B cell (primary cell): Measurements from ENCODE around the gene MPDZ. TPM values are rescaled to one million over a fixed set of nuclear protein-coding genes. Genes with fewer than 3 reads are reported as not detected.

Source experiments
- ATAC-seq: fragments of 200-7000 bp; cut with Tn5 transposase; one replicate; pipeline ENCODE4 v1.10.0; 2021; ENCODE audit warnings: low read depth, mild to moderate bottlenecking, moderate number of reproducible peaks, moderate library complexity
- CTCF ChIA-PET: fragments of 350-600 bp; sonication (Branson Sonifier 250); formaldehyde crosslinking; loops from one replicate; lab custom pipeline; 2021; ENCODE audit warnings: antibody characterized with exemption, inconsistent platforms; lab: Charles Lee
- POLR2A ChIA-PET: fragments of 350-600 bp; sonication (Branson Sonifier 250); formaldehyde crosslinking; loops from one replicate; lab custom pipeline; 2021; ENCODE audit warnings: antibody characterized with exemption; lab: Charles Lee
- DNase-seq: peaks from one replicate; pipeline ENCODE4 v3.0.0; 2013
- H2AFZ ChIP-seq: 2 replicates; pipeline ENCODE4 v1.6.1; 2012; ENCODE audit warnings: mild to moderate bottlenecking, low read depth, low read length; ENCODE audit not compliant: insufficient read depth, poor library complexity, severe bottlenecking
- H3K27ac ChIP-seq, 2 donors: 1 replicate in 1 of 2; 2 replicates in 1 of 2; pipeline ENCODE4 v1.5.1; 2012 to 2013; ENCODE audit warnings: low read length in 2 of 2, mild to moderate bottlenecking in 2 of 2, moderate library complexity in 1 of 2
- H3K27me3 ChIP-seq, 4 experiments: fragments of 200-600 bp in 1 of 4; sonication (generic) in 1 of 4; replicated peaks in 1 of 4; 1 replicate in 2 of 4; 2 replicates in 2 of 4; pipeline versions ENCODE4 v1.6.1 to v1.7.0; 2013 to 2016; ENCODE audit warnings: low read length in 3 of 4, mild to moderate bottlenecking in 2 of 4, mixed read lengths in 1 of 4, moderate library complexity in 1 of 4; ENCODE audit not compliant: insufficient read depth in 4 of 4, control insufficient read depth in 3 of 4; ENCODE audit errors: control extremely low read depth in 1 of 4
- H3K36me3 ChIP-seq, 2 experiments: replicated peaks in 1 of 2; 1 replicate in 1 of 2; 2 replicates in 1 of 2; pipeline versions ENCODE4 v1.6.1 to v1.7.1; 2013; ENCODE audit warnings: low read length in 1 of 2; ENCODE audit not compliant: insufficient read depth in 2 of 2, control insufficient read depth in 1 of 2; ENCODE audit errors: control extremely low read depth in 1 of 2, extremely low read depth in 1 of 2
- H3K4me1 ChIP-seq, 2 donors: fragments of 200-600 bp in 1 of 2; sonication (generic) in 1 of 2; 1 replicate in 1 of 2; 2 replicates in 1 of 2; pipeline versions ENCODE4 v1.5.1 to v1.6.1; 2013 to 2017; ENCODE audit warnings: low read length in 2 of 2; ENCODE audit not compliant: control insufficient read depth in 2 of 2, insufficient read depth in 2 of 2
- H3K4me2 ChIP-seq: replicated peaks from 2 replicates; pipeline ENCODE3; 2012; ENCODE audit warnings: mild to moderate bottlenecking, low read depth, low read length; ENCODE audit not compliant: poor library complexity, severe bottlenecking
- H3K4me3 ChIP-seq, 5 experiments: fragments of 200-600 bp in 1 of 5; sonication (generic) in 1 of 5; 1 replicate in 3 of 5; 2 replicates in 2 of 5; pipeline versions ENCODE4 v1.5.1 to v1.7.0; 2011 to 2016; ENCODE audit warnings: low read length in 4 of 5, mild to moderate bottlenecking in 4 of 5, low read depth in 2 of 5, control low read depth in 1 of 5, moderate library complexity in 1 of 5; ENCODE audit not compliant: insufficient read depth in 1 of 5; ENCODE audit errors: control extremely low read depth in 1 of 5, extremely low read depth in 1 of 5
- H3K79me2 ChIP-seq: fragments of 200-600 bp; sonication (generic); one replicate; pipeline ENCODE4 v1.6.0; 2016; ENCODE audit warnings: low read length; ENCODE audit not compliant: control insufficient read depth, insufficient read depth
- H3K9ac ChIP-seq: fragments of 200-600 bp; sonication (generic); 2 replicates; pipeline ENCODE4 v1.6.1; 2017; ENCODE audit warnings: mild to moderate bottlenecking, low read length, moderate library complexity
- H3K9me3 ChIP-seq, 3 donors: one replicate each; pipeline versions ENCODE4 v1.6.1 to v1.7.1; 2013; ENCODE audit warnings: low read length in 2 of 3; ENCODE audit not compliant: control insufficient read depth in 2 of 3, insufficient read depth in 1 of 3; ENCODE audit errors: control extremely low read depth in 1 of 3
- H4K20me1 ChIP-seq: 2 replicates; pipeline ENCODE4 v1.6.0; 2012; ENCODE audit warnings: mild to moderate bottlenecking, low read length; ENCODE audit not compliant: insufficient read depth, control insufficient read depth, poor library complexity, severe bottlenecking
- H3K27ac Mint-ChIP-seq: one replicate; pipeline ENCODE4 v1.8.0; 2021; ENCODE audit warnings: mixed read lengths
- H3K27me3 Mint-ChIP-seq: one replicate; pipeline ENCODE4 v1.8.0; 2021; ENCODE audit warnings: mixed read lengths
- H3K4me1 Mint-ChIP-seq: one replicate; pipeline ENCODE4 v1.8.0; 2021; ENCODE audit warnings: mixed read lengths
- H3K4me3 Mint-ChIP-seq: one replicate; pipeline ENCODE4 v1.8.0; 2021; ENCODE audit warnings: mixed read lengths
- H3K9me3 Mint-ChIP-seq: one replicate; pipeline ENCODE4 v1.8.0; 2022; ENCODE audit warnings: mixed read lengths; ENCODE audit not compliant: insufficient read depth
- CTCF ChIP-seq: fragments of 200-600 bp; IDR thresholded peaks from one replicate; pipeline ENCODE4 v1.8.0; 2022; ENCODE audit warnings: antibody characterized with exemption, mild to moderate bottlenecking
- EZH2 ChIP-seq: IDR thresholded peaks from 2 replicates; pipeline ENCODE4 v1.6.1; 2012; ENCODE audit warnings: borderline replicate concordance, low read depth, mild to moderate bottlenecking, moderate library complexity, low read length; ENCODE audit not compliant: insufficient read depth, poor library complexity, severe bottlenecking
- WGBS: methylation state at CpG from one replicate; pipeline ENCODE4 v1.1.5; 2013; ENCODE audit warnings: missing lambda C conversion rate; ENCODE audit not compliant: insufficient coverage; 5-methylcytosine and 5-hydroxymethylcytosine counted together
- intact Hi-C: fragments of 100-400 bp; cut with micrococcal nuclease; formaldehyde crosslinking; loops from one replicate; pipeline ENCODE4 v1.10.0; 2022
- polyA plus RNA-seq: library from polyadenylated mRNA; depleted of rRNA; stranded (reverse); fragments of >200 nt; gene quantifications from 2 replicates; pipeline ENCODE4 v1.2.3, GENCODE V29; 2012
- total RNA-seq, 2 donors: library from RNA; stranded (reverse); fragments of 120-200 nt in 1 of 2; gene quantifications; 1 replicate in 1 of 2; 2 replicates in 1 of 2; pipeline versions ENCODE4 v1.2.3 to v1.2.4, GENCODE V29; 2013 to 2022

MPDZ gene
- total and polyA plus RNA-seq, 2 donors (not counting 1 experiment from before 2014, with no cell fraction given) = not detected

GRCh38 chr9:13131991-13132390 lies 147.5 kb downstream of the MPDZ start:
- Mint-ChIP-seq H3K27ac (no peak overlapping the region), H3K9me3 (no peaks in the 10 kb centered on the region), H3K4me1 (no peaks in the 10 kb centered on the region), H3K4me3 (no peak overlapping the region), H3K27me3 (no peaks in the 10 kb centered on the region)
- no peak for DNase-seq
- Histone ChIP-seq H2AFZ (no peak overlapping the region), H3K27me3 (no peaks in the 10 kb centered on the region), H3K4me2 (no peak overlapping the region), H4K20me1 (no peaks in the 10 kb centered on the region), H3K9me3 (no peaks in the 10 kb centered on the region), H3K36me3 (no peaks in the 10 kb centered on the region), H3K4me1 (no peaks in the 10 kb centered on the region), H3K9ac (no peak overlapping the region), H3K4me3 (no peak overlapping the region), H3K27ac (no peak overlapping the region), H3K79me2 (no peaks in the 10 kb centered on the region)
- no peak for ATAC-seq
- no CpG with 5 or more reads among the region's 3 CpGs for WGBS
- TF ChIP-seq EZH2 (no peak), CTCF (no peak)
- ChIA-PET CTCF (no interaction called here), POLR2A (no interaction called here)
- intact Hi-C loops = no loop called here

GRCh38 chr9:13131416-13131815 lies 148.1 kb downstream of the MPDZ start:
- TF ChIP-seq CTCF (no peak), EZH2 (no peak)
- Histone ChIP-seq H2AFZ (no peak overlapping the region), H3K27me3 (no peaks in the 10 kb centered on the region), H3K79me2 (no peaks in the 10 kb centered on the region), H3K4me2 (no peak overlapping the region), H3K9ac (no peak overlapping the region), H3K9me3 (no peaks in the 10 kb centered on the region), H3K4me1 (no peaks in the 10 kb centered on the region), H4K20me1 (no peaks in the 10 kb centered on the region), H3K36me3 (no peaks in the 10 kb centered on the region), H3K27ac (no peak overlapping the region), H3K4me3 (no peak overlapping the region)
- intact Hi-C loops = no loop called here
- Mint-ChIP-seq H3K4me3 (no peak overlapping the region), H3K9me3 (peaks cover 3% of the 10 kb centered on the region), H3K4me1 (no peaks in the 10 kb centered on the region), H3K27ac (no peak overlapping the region), H3K27me3 (no peaks in the 10 kb centered on the region)
- ATAC-seq (no peak), DNase-seq (no peak)
- WGBS = 96% methylated on average over 4 of the region's 6 CpGs
- ChIA-PET CTCF (no interaction called here), POLR2A (no interaction called here)
